ENCODE results near the gene TSC2. TPM values are rescaled to one million over a fixed set of nuclear protein-coding genes. Genes with fewer than 3 reads are reported as not detected.
"Not testable (repeated sequence)": the region's sequence is repeated elsewhere in the genome, so short reads cannot be mapped to it uniquely, and the experiment has no call there.

The TSC2 gene
- total RNA-seq, 1 donor from 2014 or later, result 64.1 TPM

DNA sequence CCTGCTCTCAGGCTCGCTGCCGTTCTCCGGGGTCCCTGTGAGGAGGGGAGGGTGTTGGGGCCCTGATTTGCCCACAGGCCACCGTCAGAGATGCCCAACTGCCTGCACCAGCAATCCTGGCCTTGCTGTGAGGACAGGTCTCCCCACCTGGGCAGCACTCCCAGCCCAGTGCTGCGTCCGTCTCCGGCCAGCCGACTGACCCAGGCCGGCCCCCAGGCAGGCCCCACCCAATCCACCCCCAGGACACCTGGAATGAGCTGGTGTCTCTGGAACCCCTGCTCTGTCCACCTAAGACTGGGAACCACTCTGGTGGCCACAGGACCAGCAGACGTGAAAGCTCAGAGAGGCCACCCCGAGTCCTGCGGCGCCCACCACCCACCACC, 67.8 kb downstream of the TSC2 start:
- no peak overlapping the region for H3K4me3 ChIP-seq (ENCODE audit: low read depth, low read length)
- TF ChIP-seq, protein P1, sequence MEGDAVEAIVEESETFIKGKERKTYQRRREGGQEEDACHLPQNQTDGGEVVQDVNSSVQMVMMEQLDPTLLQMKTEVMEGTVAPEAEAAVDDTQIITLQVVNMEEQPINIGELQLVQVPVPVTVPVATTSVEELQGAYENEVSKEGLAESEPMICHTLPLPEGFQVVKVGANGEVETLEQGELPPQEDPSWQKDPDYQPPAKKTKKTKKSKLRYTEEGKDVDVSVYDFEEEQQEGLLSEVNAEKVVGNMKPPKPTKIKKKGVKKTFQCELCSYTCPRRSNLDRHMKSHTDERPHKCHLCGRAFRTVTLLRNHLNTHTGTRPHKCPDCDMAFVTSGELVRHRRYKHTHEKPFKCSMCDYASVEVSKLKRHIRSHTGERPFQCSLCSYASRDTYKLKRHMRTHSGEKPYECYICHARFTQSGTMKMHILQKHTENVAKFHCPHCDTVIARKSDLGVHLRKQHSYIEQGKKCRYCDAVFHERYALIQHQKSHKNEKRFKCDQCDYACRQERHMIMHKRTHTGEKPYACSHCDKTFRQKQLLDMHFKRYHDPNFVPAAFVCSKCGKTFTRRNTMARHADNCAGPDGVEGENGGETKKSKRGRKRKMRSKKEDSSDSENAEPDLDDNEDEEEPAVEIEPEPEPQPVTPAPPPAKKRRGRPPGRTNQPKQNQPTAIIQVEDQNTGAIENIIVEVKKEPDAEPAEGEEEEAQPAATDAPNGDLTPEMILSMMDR (conservative IDR thresholded peaks at IDR 0.05; ENCODE audit: low read depth, low read length), result no peak
- no peak for DNase-seq (ENCODE audit: low read depth)

DNA sequence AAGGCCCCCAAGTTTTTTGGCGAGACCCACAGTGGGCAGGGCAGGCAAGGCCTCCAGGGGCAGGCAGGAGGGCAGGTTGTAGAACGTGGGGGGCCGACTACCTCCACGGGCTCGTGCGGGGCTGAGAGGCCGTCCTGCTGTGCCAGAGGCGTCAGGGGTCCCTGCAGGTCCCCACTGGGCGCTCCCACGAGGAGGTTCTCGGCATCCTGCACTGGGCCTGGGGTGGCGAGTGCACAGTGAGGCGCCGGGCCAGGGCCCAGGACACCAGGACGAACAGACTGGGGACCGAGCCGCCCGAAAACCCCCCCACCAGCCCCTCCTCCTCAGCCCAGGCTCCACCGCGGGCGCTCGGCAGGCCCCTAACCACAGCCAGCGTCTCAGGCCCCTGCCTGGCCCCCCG, 68.6 kb downstream of the TSC2 start:
- not testable (repeated sequence) for DNase-seq (ENCODE audit: low read depth); H3K4me3 ChIP-seq (ENCODE audit: low read depth, low read length)

DNA sequence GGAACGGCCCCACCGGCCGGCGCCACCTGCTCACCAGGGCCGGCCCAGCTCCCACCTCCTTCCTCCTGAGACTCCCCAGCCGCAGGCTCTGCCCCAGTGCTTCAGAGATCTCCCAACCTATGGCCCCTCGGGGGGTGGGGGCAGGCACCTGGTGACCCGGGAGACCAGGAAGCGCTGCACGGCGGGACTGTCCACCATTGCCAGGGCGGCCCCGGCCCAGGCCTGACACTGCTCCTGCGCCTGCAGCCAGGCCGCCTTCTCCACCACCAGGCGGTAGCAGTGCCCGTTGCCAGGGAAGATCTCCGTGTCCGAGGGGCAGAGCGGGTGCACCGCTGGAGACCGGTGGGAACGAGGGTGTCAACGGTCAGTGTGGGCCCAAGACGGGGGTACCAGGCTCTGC, 69.6 kb downstream of the TSC2 start:
- not testable (repeated sequence) for DNase-seq (ENCODE audit: low read depth); H3K4me3 ChIP-seq (ENCODE audit: low read depth, low read length)

DNA sequence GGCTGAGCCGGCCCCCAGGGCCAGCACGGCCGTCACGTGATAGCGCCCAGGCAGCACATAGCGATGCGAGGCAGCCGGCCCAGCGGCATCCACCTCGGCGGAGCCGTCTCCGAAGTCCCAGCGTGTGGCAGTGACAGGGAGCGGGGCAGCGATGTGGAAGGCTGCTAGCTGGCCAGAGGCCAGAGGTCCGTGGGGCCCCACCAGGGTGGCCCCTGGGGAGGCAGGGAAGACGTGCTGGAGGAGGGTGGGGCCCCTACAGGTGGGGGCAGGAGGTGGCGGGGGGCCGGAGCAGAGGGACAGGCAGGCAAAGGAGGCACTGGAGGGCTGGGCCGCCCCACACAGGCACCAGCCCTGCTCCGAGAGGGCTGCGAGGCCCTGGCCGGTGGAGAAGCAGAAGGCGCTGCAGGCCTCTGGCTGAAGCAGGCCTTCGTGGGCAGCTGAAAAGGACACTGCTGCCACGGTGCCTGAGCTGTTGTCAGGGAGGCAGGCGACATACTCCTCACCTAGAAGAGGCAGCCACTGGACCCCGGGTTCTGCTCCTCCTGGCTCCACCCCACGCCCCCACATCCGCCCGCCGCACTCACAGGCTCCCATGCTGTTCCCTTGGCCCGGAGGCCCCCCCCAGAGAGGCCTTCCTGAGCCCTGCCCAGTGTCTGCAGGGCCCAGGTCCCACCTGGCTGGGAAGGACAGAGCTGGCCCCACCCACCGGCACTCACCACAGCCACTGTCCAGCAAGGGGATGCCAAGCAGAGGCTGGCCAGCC, 70.4 kb downstream of the TSC2 start:
- not testable (repeated sequence) for H3K4me3 ChIP-seq (ENCODE audit: low read depth, low read length); DNase-seq (ENCODE audit: low read depth)

DNA sequence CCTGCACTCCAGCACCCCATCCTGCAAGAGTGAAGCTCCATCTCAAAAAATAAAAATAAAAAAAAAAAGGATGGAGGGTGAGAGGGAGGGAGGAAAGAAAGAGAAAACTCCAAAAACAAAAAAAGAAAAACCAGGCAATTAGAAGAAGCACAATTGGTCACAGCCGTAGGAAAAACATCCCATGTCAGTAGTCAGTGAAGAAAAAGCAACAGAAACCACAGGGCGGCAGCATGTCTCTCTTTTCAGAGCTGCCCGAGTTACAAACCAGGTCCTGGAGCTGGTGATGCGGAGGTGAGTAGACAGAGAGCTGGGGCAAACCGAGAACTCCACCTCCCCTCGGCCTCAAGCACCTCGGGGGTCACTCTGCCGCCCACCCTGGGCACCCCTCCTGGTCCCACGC, 73.5 kb downstream of the TSC2 start:
- not testable (repeated sequence) for H3K4me3 ChIP-seq (ENCODE audit: low read depth, low read length); DNase-seq (ENCODE audit: low read depth)

DNA sequence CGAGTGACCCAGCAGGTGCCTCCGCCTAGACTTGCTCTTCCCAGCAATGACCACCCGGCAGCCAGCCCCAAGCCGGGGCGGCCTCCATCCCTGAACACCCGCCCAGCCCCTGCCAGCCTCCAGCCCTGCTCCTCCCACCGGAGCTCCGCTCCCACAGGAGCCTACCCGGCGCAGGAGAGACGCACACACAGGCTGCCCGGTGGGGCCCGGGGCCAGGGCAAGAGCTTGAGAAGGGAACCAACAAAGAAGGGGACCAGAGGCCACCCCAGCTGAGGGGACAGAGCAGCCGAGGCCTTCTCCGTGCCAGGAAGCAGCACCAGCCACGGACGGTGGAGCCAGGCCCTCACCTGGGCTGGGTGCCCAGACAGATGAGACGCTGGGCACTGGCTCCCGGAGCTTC, 74.1 kb downstream of the TSC2 start:
- TF ChIP-seq, protein P1 (conservative IDR thresholded peaks at IDR 0.05; ENCODE audit: low read depth, low read length), result no peak
- no peak overlapping the region for H3K4me3 ChIP-seq (ENCODE audit: low read depth, low read length)
- DNase-seq (ENCODE audit: low read depth), result no peak

DNA sequence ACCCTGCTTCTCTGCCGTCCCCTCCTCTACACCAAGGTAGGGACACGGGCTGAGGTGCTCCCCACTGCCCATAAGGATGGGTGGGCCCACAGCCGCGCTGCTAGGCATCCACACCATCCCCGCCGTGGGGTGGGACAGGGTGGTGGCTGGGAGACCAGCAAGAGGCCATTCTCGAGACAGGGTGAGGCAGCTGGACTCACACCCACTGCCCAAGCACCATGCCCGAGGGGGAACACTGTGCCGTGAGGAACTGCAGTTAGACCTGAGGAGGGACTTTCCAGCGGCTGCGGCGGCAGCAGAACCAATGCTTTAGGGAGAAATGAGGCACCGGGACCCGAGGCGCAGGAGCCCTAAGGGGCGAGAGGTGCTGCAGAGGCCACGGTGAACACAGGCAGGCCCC, 74.6 kb downstream of the TSC2 start:
- no peak for DNase-seq (ENCODE audit: low read depth)
- H3K4me3 ChIP-seq (ENCODE audit: low read depth, low read length), result no peak overlapping the region

DNA sequence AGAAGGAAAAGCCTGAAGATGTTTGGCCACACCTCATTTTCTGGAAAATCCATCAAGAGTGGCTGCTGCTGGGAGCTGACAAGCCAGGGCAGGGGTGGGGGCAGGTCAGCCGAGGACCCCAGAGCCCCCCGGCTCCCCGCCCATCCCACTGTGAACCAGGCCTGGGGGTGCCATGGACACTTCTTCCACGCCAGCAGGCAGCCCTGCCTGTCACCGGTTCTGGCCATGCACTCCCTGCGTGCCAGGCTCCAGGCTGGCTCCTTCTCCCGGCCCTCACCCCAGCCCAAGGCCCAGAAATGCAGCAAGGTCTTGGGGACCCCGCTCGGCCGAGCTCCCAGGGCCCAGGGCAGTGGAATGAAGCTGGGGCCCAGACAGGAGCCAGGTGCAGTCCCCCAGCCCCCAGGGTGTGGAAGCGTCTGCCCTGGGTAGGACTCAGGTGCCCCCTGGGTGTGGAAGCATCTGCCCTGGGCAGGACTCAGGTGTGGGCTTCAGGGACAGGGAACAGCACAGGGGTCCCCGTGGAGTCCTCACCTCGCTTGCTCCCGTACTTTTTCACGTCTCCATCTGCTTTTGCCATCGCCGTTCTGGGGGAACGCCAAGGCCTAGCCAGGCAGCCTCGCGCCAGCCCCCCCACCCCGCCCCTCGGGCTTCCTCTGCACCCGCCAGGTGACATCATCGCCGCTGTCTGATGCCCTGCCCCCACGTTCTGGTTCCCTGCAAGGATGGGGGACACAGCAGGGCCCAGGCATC, 75.3 kb downstream of the TSC2 start:
- not testable (repeated sequence) for H3K4me3 ChIP-seq (ENCODE audit: low read depth, low read length); DNase-seq (ENCODE audit: low read depth)

More for the DNA sequence above, 74.6 kb downstream of the TSC2 start:
- TF ChIP-seq, protein P1 (conservative IDR thresholded peaks at IDR 0.05; ENCODE audit: low read depth, low read length), result no peak

DNA sequence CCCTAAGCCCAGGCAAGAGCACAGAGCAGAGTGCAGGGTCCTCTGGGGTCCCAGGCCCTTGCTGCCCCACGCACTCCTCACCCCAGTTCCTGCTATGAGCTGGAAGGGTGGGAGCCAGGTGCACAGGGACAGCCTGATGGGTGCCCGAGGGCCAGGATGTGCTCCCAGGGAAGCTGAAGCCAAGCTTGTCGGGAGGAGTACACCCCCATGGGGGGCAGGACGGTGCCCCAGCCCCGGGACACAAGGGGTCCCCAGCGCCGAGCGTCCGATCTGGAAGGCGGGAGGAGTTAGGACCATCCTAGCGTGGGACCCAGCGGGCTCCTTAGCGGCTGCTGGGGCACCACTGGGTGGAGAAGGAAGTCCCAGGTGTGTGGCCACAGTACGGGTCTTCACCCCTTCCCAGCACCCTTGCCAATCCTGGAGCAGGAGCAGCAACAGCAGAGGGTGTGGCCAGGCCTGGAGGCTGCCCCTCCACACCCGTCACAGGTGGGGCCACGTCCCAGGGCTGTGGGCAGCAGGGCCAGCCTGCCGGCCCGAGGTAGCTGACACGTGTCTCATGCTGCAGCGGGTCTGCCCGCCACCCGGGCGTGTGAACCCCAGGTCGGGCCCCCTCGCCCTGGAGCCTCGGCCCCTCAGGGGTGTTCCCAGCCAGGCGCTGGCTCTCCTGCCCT, 76.1 kb downstream of the TSC2 start:
- not testable (repeated sequence) for H3K4me3 ChIP-seq (ENCODE audit: low read depth, low read length); DNase-seq (ENCODE audit: low read depth)

DNA sequence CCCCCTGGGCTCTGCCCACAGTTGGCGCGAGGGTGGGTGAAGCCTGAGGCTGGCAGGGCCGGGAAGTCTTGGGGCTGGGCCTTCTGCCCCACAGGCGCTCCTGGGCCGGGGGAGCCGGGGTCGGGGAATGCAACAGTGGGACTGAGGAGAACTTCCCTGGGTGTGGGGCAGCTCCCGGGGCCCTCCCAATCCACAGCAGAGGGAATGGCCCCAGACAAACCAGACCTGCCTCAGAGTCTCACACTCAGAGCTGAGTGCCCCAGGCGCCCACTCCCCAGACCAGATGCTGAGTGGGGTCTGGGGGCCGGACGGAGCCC, 76.5 kb downstream of the TSC2 start:
- H3K4me3 ChIP-seq (ENCODE audit: low read depth, low read length); DNase-seq (ENCODE audit: low read depth): not testable (repeated sequence)

DNA sequence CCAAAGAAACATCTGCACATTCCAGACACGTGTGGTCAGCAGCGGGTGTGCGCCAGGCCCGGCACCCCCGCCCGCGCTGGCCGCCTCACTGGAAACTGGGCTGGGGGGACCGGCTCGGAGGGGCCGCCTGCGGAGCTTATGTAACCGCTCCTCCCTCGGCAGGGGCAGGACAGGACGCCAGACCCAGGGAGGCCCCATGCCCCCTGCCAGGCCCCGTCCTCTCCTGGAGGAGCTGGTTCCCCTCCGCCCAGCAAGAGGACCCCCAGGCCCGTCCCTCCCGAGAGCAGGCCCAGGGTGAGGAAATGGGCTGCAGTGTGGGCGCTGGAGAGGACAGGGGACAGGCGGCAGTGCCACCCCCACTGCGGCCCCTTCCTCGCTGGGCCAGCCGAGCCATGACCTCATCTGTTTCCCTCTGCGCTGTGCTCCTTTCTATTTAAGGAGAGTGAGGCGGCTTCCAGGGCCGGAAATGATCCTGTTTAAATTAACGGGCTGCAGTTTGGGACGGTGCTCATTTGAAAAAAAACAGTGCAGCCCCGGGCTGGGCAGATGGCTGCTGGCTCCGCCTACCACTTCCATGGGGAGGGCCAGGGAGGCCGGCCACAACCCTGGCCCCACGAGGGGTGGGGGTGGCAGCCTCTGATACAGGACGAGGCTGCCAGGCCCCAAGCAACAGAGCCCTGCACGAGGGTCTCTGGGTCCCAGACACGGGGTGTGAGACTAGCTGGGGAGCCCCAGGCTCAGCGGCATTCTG, 77.1 kb downstream of the TSC2 start:
- not testable (repeated sequence) for H3K4me3 ChIP-seq (ENCODE audit: low read depth, low read length); DNase-seq (ENCODE audit: low read depth)

DNA sequence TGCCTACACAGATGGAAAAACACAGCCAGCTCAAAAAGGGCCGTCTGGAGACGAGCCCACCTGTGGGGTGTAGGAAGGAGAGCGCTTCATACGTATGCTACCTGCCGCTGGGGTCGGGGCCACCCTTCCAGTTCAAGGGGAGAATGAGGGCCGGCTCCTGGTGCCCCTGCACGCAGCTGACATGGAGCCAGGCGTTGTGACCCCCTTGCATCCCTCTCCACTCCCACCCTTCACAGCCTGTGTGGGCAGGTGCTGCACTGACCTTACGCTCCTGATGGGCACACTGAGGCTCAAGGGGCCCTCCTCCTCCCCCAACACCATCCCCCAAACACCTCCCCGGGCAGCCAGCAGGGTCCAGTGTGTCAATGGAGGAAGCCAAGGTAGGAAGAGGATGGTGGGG, 77.8 kb downstream of the TSC2 start:
- not testable (repeated sequence) for DNase-seq (ENCODE audit: low read depth); H3K4me3 ChIP-seq (ENCODE audit: low read depth, low read length)

DNA sequence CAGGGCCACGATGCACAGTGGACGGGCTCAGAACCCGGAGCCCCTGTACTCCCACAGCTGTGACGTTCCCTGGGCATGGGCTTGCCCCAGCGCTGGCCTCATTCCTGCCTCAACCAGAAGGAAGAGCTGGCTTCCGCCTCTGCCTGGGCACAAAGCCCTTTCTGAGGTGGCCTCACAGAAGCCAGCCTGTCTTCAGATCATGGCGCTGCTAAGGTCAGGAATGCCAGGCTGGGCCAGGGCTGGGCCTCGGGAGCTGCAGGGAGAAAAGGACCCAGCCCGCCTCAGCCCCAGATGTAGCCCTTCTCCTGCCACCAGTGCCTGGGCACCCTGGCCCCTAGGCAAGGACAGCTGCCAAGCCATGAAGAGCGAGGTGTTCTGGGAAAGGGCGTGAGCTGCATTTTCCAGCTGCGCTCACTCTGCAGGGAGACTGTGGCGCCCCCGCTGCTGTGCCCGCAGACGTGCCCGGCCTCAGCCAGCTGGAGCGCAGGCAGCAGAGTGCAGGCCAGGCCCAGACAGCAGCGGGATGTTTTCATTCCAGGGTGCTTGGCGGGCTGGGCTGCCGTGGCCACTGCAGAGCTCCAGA, 78.5 kb downstream of the TSC2 start:
- H3K4me3 ChIP-seq (ENCODE audit: low read depth, low read length); DNase-seq (ENCODE audit: low read depth): not testable (repeated sequence)

DNA sequence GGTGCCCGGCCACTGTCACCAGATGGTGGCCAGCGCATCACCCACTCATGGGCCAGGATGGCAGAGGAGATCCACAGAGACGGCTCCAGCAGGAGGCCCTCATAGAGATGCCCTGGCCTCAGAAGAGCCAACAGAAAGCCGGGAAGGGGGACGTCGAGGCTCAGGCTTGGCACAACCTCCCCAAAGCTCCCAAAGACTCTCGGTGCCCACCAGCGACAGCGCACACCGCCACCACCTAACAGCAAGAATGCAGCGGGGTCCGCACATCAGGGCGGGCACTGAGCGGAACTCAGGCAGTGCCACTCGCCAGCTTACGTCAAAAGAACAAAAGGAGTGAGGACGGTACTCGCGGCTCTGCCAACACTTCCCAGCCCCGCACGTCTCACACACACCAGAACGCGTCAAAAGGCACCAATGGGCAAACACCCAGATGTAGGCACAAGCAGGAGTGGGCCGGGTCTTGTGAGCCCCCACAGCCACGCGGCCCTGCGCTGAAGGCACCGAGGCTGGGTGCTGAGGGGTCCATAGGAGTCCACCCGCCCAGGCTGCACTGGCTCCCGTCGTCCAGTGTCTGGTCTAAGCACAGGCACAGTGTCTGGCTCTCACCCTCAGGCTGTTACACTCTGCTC, 79.3 kb downstream of the TSC2 start:
- DNase-seq (ENCODE audit: low read depth); H3K4me3 ChIP-seq (ENCODE audit: low read depth, low read length): not testable (repeated sequence)

All from epithelial cell of proximal tubule (primary cell).